Neutrophil (primary cell): ENCODE measurements around the gene RASD1.

Experiments
- H3K27ac ChIP-seq: fragments of 200-600 bp; sonication (generic); 2 replicates; pipeline ENCODE4 v1.5.1; 2016; ENCODE audit warnings: mild to moderate bottlenecking, moderate library complexity
- H3K27me3 ChIP-seq: fragments of 200-600 bp; sonication (generic); 2 replicates; pipeline ENCODE4 v1.6.0; 2016; ENCODE audit warnings: mild to moderate bottlenecking
- H3K36me3 ChIP-seq: fragments of 200-600 bp; sonication (generic); 2 replicates; pipeline ENCODE4 v1.5.1; 2017
- H3K4me1 ChIP-seq, 2 experiments: fragments of 200-600 bp in 1 of 2; sonication (generic) in 1 of 2; 1 replicate in 1 of 2; 2 replicates in 1 of 2; pipeline versions ENCODE4 v1.5.1 to v1.6.1; 2013 to 2016; ENCODE audit warnings: low read depth in 1 of 2, low read length in 1 of 2, mild to moderate bottlenecking in 1 of 2, moderate library complexity in 1 of 2; ENCODE audit not compliant: control insufficient read depth in 1 of 2, insufficient read depth in 1 of 2
- H3K4me3 ChIP-seq, 2 experiments: fragments of 200-600 bp in 1 of 2; sonication (generic) in 1 of 2; 1 replicate in 1 of 2; 2 replicates in 1 of 2; pipeline ENCODE4 v1.5.1; 2013 to 2016; ENCODE audit warnings: low read depth in 1 of 2, low read length in 1 of 2, mild to moderate bottlenecking in 1 of 2, moderate library complexity in 1 of 2
- H3K9me3 ChIP-seq: fragments of 200-600 bp; sonication (generic); 2 replicates; pipeline ENCODE4 v1.5.1; 2016
- CTCF ChIP-seq: fragments of 200-600 bp; sonication (generic); IDR thresholded peaks from 2 replicates; pipeline ENCODE4 v1.5.1; 2016; ENCODE audit warnings: antibody characterized with exemption

Gene RASD1

DNA sequence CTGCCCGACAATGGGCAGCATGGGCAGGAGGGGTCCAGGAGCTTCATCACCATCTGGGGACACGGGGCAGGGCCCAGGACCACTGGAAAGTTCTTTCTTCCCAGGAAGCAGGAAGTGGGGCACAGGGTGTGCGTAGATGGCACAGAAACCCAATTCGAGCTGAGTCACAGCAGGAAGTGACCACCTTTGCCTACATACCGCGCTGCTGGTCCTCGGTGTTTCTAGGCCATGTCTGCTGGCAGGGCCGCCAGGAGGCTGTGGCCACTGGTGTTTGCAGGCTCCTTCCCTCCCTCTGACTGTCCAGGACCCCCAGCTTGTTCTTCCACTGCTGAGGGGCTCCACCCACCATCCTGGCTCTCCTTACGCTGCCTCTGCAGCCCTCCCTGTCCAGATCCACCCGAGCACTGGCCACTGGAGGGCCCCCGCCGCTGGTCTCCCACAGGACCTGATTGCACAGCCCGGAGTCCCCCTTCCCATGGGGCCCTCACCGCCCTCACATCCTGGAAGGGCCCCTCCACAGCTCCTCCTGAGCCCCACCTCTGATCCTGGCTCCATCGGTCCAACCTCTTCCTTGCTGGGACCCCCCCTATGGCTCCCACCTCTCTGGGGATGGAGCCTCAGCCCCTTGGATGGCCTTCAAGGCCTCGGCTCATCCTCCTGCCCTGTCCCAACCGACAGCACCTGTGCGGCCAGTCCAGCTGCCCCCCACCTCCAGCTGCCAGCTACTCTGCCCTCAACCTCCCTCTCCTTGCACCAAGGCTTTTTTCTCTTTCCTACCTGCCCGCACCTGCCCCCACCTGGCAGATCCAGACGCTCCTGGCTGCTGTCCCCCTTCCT is 14.5 kb upstream of the RASD1 start:
- Histone ChIP-seq H3K4me3 (no peak overlapping the region), H3K9me3 (no peaks in the 10 kb centered on the region), H3K36me3 (no peaks in the 10 kb centered on the region), H3K27me3 (no peaks in the 10 kb centered on the region), H3K4me1 (no peaks in the 10 kb centered on the region), H3K27ac (no peak overlapping the region)
- no peak for TF ChIP-seq CTCF

DNA sequence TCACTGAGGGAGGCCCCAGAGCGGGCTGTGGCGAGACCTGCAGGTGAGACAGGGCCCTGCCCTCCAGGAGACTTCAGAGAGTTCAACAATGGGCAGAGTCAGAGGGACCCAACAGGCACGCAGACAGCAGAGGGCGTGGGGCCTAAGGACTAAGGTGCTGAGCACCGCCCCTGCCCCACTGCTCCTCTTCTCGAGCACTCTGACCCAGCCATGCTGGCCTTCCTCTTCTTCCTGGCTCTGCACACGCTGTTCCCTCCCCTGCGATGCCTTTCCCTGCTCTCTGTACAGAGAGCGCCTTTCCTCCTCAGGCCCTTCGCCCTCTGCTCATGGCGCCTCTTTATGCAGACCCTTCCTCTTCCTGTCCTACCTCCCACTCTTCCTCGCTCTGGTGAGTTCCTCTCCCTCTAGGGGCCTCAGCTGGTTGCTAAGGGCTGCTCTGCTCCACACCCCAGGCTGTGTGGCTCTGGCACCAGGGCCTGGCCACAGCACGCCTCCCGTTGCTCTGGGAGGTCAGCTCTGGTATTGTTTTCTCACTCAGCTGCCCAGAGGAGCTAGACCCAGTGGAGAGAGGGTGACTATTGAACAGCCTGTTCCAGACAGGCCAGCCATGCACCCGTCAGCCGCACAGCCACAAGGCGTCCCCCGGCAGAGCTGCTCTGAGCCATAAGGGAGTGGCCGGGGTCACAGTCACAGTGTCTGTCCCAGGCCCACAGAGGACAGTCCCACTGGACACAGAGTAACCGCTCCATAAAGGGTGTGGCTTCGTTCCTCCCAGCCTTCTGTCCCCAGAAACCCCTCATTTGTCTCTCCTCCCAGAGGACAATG is 13.6 kb upstream of the RASD1 start:
- Histone ChIP-seq H3K27ac (no peak overlapping the region), H3K4me3 (no peak overlapping the region), H3K4me1 (no peaks in the 10 kb centered on the region), H3K36me3 (no peaks in the 10 kb centered on the region), H3K9me3 (no peaks in the 10 kb centered on the region), H3K27me3 (no peaks in the 10 kb centered on the region)
- no peak for TF ChIP-seq CTCF

- TF ChIP-seq CTCF = no peak
- Histone ChIP-seq H3K36me3 (no peaks in the 10 kb centered on the region), H3K27me3 (no peaks in the 10 kb centered on the region), H3K9me3 (no peaks in the 10 kb centered on the region), H3K4me3 (no peak overlapping the region), H3K4me1 (no peaks in the 10 kb centered on the region), H3K27ac (no peak overlapping the region)
These were observed 12.7 kb upstream of the RASD1 start for GRCh38 chr17:17508646-17509591.

- H3K36me3 ChIP-seq = no peaks in the 10 kb centered on the region
- no peaks in the 10 kb centered on the region for H3K4me1 ChIP-seq
- H3K27me3 ChIP-seq = no peaks in the 10 kb centered on the region
- no peaks in the 10 kb centered on the region for H3K9me3 ChIP-seq
- H3K4me3 ChIP-seq = no peak overlapping the region
- no peak for TF ChIP-seq CTCF
- no peak overlapping the region for H3K27ac ChIP-seq
These were observed 11.9 kb upstream of the RASD1 start for GRCh38 chr17:17508019-17508535.

- Histone ChIP-seq H3K9me3 (no peaks in the 10 kb centered on the region), H3K27me3 (no peaks in the 10 kb centered on the region), H3K36me3 (no peaks in the 10 kb centered on the region), H3K4me3 (no peak overlapping the region), H3K4me1 (no peaks in the 10 kb centered on the region), H3K27ac (no peak overlapping the region)
- no peak for TF ChIP-seq CTCF
These were observed 11.3 kb upstream of the RASD1 start for GRCh38 chr17:17507465-17508011.
